DMS 273 (cell line): ENCODE data around the gene PEAR1.

Experiments
- DNase-seq: peaks from one replicate; lab custom pipeline; 2025; ENCODE audit not compliant: unreplicated experiment; lab: John Stamatoyannopoulos, UW

The PEAR1 gene

DNA sequence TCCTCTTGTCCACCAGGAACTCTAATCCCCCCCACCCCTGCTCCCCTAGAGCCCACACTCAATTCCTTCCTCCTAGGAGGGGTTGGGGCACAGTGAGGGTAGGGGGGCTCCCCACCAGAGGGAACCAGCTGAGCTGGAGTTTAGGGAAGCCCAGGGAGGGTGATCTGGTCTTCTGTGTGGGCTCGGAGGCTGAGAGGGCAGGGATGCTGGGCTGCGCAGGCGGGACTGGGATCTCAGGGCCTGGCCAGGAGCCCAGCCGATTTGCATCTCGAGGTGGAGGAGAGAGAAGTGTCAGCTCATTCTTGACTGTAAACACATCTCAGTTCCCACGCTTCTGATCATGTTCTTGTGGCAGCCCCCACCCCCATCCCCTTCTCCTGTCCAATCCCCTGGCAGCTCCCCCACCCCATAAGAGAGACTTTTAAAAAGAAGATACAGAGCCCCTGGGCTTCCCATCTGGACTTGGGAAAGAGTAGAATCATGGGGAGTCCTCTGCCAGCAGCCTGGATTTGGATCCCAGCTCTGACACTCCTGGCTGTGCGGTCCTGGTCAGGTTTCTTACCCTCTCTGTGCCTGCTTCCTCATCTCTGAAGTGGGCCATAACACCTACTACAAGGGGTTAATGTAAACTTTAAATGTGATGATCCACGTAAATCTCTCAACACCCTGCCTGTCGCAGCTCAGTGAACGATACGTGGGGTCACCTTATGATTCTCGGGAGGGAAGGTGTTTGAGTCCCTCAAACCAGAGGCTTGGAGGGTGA, 6.6 kb downstream of the PEAR1 start:
- DNase-seq, result peak; percentile 69

DNA sequence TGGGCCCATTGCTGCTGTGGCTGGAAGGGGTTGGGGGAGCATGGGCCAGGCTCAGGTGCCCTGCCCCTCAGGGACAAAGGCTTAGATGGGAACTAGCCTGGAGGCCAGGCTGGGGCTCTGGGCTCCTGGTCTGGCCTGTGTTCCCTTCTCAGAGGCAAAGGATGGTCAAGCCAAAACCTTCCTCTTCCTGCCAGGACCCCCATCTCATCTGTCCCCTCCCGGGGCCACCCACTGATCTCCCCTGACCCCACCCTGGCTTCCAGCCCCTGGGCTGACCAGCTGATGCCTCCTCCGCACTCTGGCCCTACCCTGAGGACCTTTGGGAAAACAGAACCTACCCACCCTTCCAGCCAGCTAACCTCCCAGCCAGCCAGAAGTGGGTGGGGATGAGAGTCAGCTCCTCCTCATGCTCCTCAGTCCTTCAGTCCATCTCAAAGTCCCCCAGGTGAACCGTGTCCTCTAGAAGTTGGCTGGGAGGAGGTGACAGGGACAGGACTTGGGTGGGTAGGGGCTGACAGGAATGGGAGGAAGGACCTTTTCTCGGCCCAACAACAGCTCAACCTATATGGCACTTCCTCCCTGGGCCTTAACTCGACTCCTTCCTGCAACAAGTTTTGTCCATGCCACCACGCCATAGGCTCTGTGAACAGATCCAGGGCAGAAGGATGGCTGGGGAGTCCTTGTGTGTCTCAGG, 7.5 kb downstream of the PEAR1 start:
- DNase-seq, result no peak

- DNase-seq, result no peak
Measured at GRCh38 chr1:156901590-156901900, 8.0 kb downstream of the PEAR1 start.

- DNase-seq, result no peak
Measured at GRCh38 chr1:156901966-156902915, 8.7 kb downstream of the PEAR1 start.

DNA sequence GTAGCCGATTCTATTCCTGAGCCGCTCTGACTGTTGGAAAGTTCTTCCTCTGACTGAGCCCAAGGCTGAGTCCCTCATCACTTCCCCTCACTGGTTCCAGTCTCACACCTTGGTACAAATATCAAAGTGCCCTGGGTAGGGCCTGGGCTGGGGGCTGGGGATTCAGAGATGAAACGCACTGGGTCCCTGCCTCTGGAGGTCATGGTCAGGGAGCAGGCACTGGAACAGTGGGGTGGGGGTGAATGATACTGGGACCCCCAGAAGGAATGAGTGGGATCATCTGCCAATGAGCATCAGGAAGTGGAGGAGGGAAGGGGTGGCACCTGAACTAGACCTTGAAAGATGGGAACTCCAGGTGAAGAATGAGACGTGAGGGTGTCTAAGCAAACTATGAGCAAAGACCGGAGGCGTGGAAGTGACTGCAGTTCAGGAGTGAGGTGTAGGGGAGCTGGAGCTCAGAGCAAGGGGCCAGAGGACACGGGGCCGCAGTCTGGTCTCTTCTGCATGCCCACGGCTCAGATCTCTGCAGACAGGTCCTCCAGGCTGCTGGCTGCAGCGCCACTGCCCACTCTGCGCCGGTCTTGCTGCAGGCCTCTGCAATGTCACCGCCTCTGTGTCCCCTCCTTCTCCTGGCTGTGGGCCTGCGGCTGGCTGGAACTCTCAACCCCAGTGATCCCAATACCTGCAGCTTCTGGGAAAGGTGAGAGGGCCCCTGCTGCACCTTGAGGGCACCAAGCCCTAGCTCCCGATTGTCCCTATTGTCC, 10.0 kb downstream of the PEAR1 start:
- no peak for DNase-seq

DNA sequence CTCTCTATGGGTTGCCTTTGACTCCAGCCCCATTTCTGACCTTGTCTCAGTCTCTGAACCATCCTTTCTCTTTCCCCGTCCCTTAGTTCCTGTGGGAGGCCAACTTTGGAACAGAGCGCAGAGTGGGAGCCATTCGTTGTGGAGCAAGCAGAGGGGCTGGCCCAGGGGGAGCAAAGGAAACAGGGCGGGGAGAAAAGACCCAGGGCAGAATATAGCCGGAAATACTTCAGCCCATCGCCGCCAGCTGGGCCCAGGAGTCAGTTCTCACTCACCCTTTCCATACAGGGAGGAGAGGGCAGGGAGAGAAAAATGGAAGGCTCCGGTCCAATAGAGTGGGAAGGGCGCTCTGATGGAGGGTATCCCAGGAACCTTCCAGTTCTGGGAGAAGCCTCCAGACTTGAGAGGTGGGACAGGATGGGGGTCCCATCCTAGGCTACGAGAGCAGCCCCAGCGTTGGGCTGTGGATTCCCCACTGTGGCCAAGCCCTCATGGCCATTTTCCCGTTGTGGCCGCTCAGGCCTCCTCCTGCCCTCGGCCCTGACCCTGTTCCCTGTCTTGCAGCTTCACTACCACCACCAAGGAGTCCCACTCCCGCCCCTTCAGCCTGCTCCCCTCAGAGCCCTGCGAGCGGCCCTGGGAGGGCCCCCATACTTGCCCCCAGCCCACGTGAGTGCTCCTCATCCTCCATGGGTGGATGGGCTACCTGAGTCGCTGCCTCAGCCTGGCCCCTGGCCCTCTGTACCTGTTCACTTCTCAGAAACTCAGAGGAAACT, 10.9 kb downstream of the PEAR1 start:
- DNase-seq, result no peak

DNA sequence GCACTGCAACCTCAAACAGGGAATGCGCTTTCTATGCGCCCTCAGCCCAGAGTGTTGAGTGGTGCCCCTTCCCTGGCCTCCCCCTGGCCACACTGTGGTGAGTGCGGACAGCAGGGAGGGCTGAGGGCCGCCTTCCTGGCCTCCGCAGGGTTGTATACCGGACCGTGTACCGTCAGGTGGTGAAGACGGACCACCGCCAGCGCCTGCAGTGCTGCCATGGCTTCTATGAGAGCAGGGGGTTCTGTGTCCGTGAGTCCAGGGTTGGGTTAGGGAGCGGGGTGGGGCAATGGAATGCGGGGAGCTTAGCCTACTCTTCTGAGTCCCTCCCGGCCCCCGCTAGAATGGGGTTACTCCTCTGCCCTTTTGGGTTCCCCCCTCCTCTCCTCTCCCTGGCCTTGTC, 11.7 kb downstream of the PEAR1 start:
- no peak for DNase-seq

DNA sequence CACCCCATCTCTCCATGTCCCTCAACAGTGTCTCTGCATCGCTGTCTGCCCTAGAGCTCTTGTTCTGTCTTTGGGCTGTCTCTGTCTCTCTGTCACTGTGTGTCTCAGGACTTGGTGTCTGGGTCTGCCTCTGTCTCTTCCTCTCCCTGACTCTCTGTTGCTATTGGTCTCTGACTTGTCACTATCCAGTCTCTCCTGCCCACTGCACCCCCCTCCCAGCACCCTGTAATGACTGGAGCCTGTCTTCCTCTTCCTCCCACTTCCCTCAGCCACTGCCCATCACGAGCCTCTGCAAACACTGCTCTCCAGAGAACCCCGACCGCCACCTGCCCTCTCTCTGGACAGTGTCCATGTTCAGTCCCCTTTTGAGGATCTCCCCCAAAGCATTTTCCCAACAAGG, 12.1 kb downstream of the PEAR1 start:
- DNase-seq, result no peak

DNA sequence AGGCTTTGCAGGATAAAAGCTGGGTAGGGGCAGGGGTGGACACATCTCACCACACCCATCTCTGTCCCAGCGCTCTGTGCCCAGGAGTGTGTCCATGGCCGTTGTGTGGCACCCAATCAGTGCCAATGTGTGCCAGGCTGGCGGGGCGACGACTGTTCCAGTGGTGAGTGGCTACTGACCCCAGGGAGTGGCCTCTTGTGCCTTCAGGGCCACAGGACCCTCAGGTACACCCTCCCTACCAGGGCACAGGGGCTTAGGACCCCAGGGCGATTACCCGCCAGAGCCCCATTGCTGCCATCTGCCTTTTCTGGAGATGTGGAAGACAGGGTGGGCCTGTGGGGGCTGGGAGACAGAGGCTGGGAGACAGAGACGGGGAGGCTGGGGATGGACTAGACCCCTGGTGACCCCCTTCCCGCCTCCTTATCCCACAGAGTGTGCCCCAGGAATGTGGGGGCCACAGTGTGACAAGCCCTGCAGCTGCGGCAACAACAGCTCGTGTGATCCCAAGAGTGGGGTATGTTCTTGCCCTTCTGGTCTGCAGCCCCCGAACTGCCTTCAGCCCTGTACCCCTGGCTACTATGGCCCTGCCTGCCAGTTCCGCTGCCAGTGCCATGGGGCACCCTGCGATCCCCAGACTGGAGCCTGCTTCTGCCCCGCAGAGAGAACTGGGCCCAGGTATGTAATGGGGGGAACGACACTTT, 12.8 kb downstream of the PEAR1 start:
- DNase-seq, result no peak

- DNase-seq, result no peak
Measured at GRCh38 chr1:156908541-156908940, 15.0 kb downstream of the PEAR1 start.

- DNase-seq, result no peak
Measured at GRCh38 chr1:156908955-156909354, 15.4 kb downstream of the PEAR1 start.

- no peak for DNase-seq
Measured at GRCh38 chr1:156909671-156910070, 16.2 kb downstream of the PEAR1 start.

DNA sequence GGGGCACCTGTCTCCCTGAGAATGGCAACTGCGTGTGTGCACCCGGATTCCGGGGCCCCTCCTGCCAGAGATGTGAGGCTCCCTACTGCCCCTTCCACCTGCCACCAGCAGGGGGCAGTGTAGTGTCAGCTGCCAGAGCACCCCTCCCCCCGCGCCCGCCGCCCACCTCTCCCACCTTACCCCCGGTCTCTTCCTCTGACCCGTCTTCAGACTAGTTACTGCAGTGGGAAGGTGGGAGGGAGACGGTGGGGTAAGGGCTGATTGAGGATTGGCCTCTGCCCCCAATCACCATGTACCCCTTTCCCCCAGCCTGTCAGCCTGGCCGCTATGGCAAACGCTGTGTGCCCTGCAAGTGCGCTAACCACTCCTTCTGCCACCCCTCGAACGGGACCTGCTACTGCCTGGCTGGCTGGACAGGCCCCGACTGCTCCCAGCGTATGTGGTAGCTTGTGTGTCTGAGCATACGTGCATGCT, 16.8 kb downstream of the PEAR1 start:
- DNase-seq, result peak; percentile 65

DNA sequence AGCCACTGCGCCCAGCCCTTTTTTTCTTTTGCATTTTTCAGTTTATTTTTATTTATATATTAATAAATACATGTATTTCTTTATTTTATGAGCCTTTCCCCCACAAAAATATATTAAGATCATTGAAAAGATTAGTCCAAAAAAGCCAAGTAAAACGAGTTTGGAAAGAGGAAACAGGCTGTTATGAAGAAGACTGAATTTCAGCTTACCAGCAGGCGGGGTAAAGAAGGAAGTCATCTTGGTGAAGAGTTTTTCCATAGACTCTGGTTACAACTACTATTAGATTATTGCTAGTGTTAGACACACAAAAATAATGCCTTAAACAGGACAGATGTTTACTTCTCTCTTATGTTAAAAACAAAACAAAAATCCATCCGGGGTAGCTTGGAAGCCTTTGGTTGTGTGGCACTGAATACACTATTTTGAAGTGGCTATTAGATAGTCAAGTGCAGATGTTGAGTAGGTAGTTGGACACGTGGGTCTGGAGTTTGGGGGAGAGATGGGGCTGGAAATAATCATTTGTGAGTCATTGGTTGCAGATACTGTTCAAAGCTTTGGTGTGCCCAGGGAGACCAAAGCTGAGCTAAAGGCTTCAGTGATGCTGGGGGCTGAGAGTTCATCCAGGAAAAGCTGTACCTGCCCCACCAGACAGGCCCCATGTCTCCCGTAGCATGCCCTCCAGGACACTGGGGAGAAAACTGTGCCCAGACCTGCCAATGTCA, 18.2 kb downstream of the PEAR1 start:
- no peak for DNase-seq

GRCh38 chr1:156912310-156912709, 18.8 kb downstream of the PEAR1 start:
- no peak for DNase-seq

- peak; percentile 49 for DNase-seq
Measured at GRCh38 chr1:156912861-156913808, 19.6 kb downstream of the PEAR1 start.

DNA sequence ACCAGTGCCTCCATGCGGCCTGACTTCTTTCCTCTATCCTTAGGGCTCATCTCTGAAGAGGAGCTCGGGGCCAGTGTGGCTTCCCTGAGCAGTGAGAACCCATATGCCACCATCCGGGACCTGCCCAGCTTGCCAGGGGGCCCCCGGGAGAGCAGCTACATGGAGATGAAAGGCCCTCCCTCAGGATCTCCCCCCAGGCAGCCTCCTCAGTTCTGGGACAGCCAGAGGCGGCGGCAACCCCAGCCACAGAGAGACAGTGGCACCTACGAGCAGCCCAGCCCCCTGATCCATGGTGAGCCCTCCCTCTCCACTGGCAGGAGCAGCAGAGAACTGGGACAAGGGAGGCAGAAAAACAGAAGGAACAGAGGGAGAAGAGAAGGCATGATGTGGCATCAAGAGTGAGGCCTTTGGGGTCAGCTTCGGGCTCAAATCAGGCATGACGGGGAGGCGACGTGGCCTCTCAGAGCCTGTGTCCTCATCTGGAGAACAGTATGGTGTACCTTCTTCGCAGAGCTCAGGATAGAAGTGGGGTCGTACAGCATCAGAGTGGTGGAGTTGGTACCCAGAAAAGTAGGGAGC, 20.4 kb downstream of the PEAR1 start:
- no peak for DNase-seq
